H1 (cell line): Measurements from ENCODE around the gene ZBTB7A. TPM values are rescaled to one million over a fixed set of nuclear protein-coding genes. Genes with fewer than 3 reads are reported as not detected.

Experiments used
- TAF1 ChIP-seq: IDR thresholded peaks from 2 replicates; pipeline ENCODE4 v1.6.1; 2011; ENCODE audit warnings: mild to moderate bottlenecking, low read depth, low read length
- polyA plus RNA-seq, 7 experiments: library from polyadenylated mRNA; depleted of rRNA in 3 of 7; stranded (reverse) in 5 of 7; unstranded in 2 of 7; fragments of >200 nt in 5 of 7; fragments of 200-250 nt in 2 of 7; gene quantifications; 1 replicate in 5 of 7; 2 replicates in 1 of 7; 4 replicates in 1 of 7; pipeline versions ENCODE4 v1.2.1 to v1.2.3, GENCODE V29; 2011 to 2013; ENCODE audit warnings: missing spikeins in 2 of 7, mixed read lengths in 2 of 7
- total RNA-seq: library from RNA; stranded (reverse); fragmentation: NEBNext Ultra II Directional; extraction: Animal tissue kit (Norgen Biotek cat#: 25700); gene quantifications from 2 replicates; pipeline ENCODE4 v1.2.1, GENCODE V29; 2021
- TF ChIP-seq, protein P1 (sequence below): fragments of 300-600 bp; sonication (generic); IDR thresholded peaks from 2 replicates; pipeline ENCODE4 v1.7.1; 2012; ENCODE audit warnings: low read length, moderate library complexity, mild to moderate bottlenecking, inconsistent platforms; ENCODE audit not compliant: insufficient replicate concordance

ZBTB7A gene
- total and polyA plus RNA-seq, 2 of the 8 experiments (the other 6 are each of a cell fraction or from before 2014, with no cell fraction given) = 5.6 to 17.8 TPM

- TF ChIP-seq, protein P1, sequence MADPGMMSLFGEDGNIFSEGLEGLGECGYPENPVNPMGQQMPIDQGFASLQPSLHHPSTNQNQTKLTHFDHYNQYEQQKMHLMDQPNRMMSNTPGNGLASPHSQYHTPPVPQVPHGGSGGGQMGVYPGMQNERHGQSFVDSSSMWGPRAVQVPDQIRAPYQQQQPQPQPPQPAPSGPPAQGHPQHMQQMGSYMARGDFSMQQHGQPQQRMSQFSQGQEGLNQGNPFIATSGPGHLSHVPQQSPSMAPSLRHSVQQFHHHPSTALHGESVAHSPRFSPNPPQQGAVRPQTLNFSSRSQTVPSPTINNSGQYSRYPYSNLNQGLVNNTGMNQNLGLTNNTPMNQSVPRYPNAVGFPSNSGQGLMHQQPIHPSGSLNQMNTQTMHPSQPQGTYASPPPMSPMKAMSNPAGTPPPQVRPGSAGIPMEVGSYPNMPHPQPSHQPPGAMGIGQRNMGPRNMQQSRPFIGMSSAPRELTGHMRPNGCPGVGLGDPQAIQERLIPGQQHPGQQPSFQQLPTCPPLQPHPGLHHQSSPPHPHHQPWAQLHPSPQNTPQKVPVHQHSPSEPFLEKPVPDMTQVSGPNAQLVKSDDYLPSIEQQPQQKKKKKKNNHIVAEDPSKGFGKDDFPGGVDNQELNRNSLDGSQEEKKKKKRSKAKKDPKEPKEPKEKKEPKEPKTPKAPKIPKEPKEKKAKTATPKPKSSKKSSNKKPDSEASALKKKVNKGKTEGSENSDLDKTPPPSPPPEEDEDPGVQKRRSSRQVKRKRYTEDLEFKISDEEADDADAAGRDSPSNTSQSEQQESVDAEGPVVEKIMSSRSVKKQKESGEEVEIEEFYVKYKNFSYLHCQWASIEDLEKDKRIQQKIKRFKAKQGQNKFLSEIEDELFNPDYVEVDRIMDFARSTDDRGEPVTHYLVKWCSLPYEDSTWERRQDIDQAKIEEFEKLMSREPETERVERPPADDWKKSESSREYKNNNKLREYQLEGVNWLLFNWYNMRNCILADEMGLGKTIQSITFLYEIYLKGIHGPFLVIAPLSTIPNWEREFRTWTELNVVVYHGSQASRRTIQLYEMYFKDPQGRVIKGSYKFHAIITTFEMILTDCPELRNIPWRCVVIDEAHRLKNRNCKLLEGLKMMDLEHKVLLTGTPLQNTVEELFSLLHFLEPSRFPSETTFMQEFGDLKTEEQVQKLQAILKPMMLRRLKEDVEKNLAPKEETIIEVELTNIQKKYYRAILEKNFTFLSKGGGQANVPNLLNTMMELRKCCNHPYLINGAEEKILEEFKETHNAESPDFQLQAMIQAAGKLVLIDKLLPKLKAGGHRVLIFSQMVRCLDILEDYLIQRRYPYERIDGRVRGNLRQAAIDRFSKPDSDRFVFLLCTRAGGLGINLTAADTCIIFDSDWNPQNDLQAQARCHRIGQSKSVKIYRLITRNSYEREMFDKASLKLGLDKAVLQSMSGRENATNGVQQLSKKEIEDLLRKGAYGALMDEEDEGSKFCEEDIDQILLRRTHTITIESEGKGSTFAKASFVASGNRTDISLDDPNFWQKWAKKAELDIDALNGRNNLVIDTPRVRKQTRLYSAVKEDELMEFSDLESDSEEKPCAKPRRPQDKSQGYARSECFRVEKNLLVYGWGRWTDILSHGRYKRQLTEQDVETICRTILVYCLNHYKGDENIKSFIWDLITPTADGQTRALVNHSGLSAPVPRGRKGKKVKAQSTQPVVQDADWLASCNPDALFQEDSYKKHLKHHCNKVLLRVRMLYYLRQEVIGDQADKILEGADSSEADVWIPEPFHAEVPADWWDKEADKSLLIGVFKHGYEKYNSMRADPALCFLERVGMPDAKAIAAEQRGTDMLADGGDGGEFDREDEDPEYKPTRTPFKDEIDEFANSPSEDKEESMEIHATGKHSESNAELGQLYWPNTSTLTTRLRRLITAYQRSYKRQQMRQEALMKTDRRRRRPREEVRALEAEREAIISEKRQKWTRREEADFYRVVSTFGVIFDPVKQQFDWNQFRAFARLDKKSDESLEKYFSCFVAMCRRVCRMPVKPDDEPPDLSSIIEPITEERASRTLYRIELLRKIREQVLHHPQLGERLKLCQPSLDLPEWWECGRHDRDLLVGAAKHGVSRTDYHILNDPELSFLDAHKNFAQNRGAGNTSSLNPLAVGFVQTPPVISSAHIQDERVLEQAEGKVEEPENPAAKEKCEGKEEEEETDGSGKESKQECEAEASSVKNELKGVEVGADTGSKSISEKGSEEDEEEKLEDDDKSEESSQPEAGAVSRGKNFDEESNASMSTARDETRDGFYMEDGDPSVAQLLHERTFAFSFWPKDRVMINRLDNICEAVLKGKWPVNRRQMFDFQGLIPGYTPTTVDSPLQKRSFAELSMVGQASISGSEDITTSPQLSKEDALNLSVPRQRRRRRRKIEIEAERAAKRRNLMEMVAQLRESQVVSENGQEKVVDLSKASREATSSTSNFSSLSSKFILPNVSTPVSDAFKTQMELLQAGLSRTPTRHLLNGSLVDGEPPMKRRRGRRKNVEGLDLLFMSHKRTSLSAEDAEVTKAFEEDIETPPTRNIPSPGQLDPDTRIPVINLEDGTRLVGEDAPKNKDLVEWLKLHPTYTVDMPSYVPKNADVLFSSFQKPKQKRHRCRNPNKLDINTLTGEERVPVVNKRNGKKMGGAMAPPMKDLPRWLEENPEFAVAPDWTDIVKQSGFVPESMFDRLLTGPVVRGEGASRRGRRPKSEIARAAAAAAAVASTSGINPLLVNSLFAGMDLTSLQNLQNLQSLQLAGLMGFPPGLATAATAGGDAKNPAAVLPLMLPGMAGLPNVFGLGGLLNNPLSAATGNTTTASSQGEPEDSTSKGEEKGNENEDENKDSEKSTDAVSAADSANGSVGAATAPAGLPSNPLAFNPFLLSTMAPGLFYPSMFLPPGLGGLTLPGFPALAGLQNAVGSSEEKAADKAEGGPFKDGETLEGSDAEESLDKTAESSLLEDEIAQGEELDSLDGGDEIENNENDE = no peak
- TF ChIP-seq TAF1 = no peak
These were observed 7.8 kb downstream of the ZBTB7A start (continued) for GRCh38 chr19:4058693-4059452.
